IMR-90 (cell line): ENCODE data around the gene TMEM54. TPM values are rescaled to one million over a fixed set of nuclear protein-coding genes. Genes with fewer than 3 reads are reported as not detected.

Experiments used
- ATAC-seq: fragments of 200-7000 bp; cut with Tn5 transposase; 2 replicates; pipeline ENCODE4 v1.9.1; 2020; ENCODE audit warnings: low read depth, mild to moderate bottlenecking, moderate library complexity
- BruUV-seq: library from RNA; stranded (reverse); fragments of 400-500 nt; replicated peaks from 2 replicates; lab custom pipeline; 2021; lab: Mats Ljungman, UMichigan
- CTCF ChIA-PET: fragments of 300-600 bp; formaldehyde crosslinking; extraction: SDS; loops from one replicate; lab custom pipeline; 2021; ENCODE audit warnings: antibody characterized with exemption; lab: Yijun Ruan, JAX
- POLR2A ChIA-PET: fragments of 300-600 bp; sonication (Branson Sonifier 250); formaldehyde crosslinking; loops from one replicate; lab custom pipeline; 2022; ENCODE audit warnings: antibody characterized with exemption; ENCODE audit not compliant: unreplicated experiment; lab: Charles Lee
- DNase-seq: peaks from one replicate; pipeline ENCODE4 v3.0.0; 2013
- H2AFZ ChIP-seq: replicated peaks from 2 replicates; pipeline ENCODE3; 2013; ENCODE audit warnings: low read length, mild to moderate bottlenecking; ENCODE audit not compliant: poor library complexity
- H2AK5ac ChIP-seq: 2 replicates; pipeline ENCODE4 v1.6.1; 2013; ENCODE audit warnings: low read depth, low read length, inconsistent platforms
- H2AK9ac ChIP-seq: replicated peaks from 2 replicates; pipeline ENCODE3; 2013; ENCODE audit warnings: mild to moderate bottlenecking, low read depth, low read length, moderate library complexity; ENCODE audit not compliant: poor library complexity
- H2BK120ac ChIP-seq: 2 replicates; pipeline ENCODE4 v1.6.1; 2013; ENCODE audit warnings: low read depth, low read length, inconsistent platforms
- H2BK15ac ChIP-seq: 3 replicates; pipeline ENCODE4 v1.6.1; 2013; ENCODE audit warnings: low read depth, low read length, inconsistent platforms
- H2BK20ac ChIP-seq: 2 replicates; pipeline ENCODE4 v1.6.1; 2013; ENCODE audit warnings: low read depth, mild to moderate bottlenecking, inconsistent platforms, low read length, moderate library complexity
- H2BK5ac ChIP-seq: 2 replicates; pipeline ENCODE4 v1.6.1; 2013; ENCODE audit warnings: mild to moderate bottlenecking, low read depth, low read length, inconsistent platforms; ENCODE audit not compliant: poor library complexity, severe bottlenecking
- H3K14ac ChIP-seq: replicated peaks from 2 replicates; pipeline ENCODE4 v1.6.1; 2013; ENCODE audit warnings: low read depth, low read length, inconsistent platforms
- H3K18ac ChIP-seq: 2 replicates; pipeline ENCODE4 v1.6.1; 2013; ENCODE audit warnings: low read depth, low read length, control low read depth
- H3K23ac ChIP-seq: 2 replicates; pipeline ENCODE4 v1.6.1; 2013; ENCODE audit warnings: low read depth, low read length, inconsistent platforms
- H3K27ac ChIP-seq: 2 replicates; pipeline ENCODE4 v1.5.1; 2013; ENCODE audit warnings: mild to moderate bottlenecking, control low read depth, low read length; ENCODE audit not compliant: insufficient read depth
- H3K27me3 ChIP-seq: 2 replicates; pipeline ENCODE4 v1.6.1; 2013; ENCODE audit warnings: low read length; ENCODE audit not compliant: control insufficient read depth, insufficient read depth
- H3K36me3 ChIP-seq: 2 replicates; pipeline ENCODE4 v1.6.1; 2013; ENCODE audit warnings: low read length, mixed read lengths; ENCODE audit not compliant: control insufficient read depth, insufficient read depth
- H3K4ac ChIP-seq: 2 replicates; pipeline ENCODE4 v1.6.1; 2013; ENCODE audit warnings: low read depth, low read length, inconsistent platforms
- H3K4me1 ChIP-seq: 2 replicates; pipeline ENCODE4 v1.6.1; 2013; ENCODE audit warnings: low read length, mixed read lengths; ENCODE audit not compliant: control insufficient read depth, insufficient read depth
- H3K4me2 ChIP-seq: 2 replicates; pipeline ENCODE4 v1.6.1; 2013; ENCODE audit warnings: low read depth, mild to moderate bottlenecking, control low read depth, low read length, moderate library complexity
- H3K4me3 ChIP-seq: 2 replicates; pipeline ENCODE4 v1.5.1; 2013; ENCODE audit warnings: low read depth, mild to moderate bottlenecking, control low read depth, low read length, moderate library complexity; ENCODE audit not compliant: insufficient read depth
- H3K56ac ChIP-seq: 2 replicates; pipeline ENCODE4 v1.6.1; 2013; ENCODE audit warnings: low read length, inconsistent platforms; ENCODE audit not compliant: insufficient read depth; ENCODE audit errors: extremely low read depth
- H3K79me1 ChIP-seq, 2 experiments: 2 replicates each; pipeline ENCODE4 v1.6.1; 2013; ENCODE audit warnings: low read length in 2 of 2, inconsistent platforms in 1 of 2, low read depth in 1 of 2
- H3K9ac ChIP-seq: 2 replicates; pipeline ENCODE4 v1.6.1; 2013; ENCODE audit warnings: low read depth, low read length, control low read depth
- H3K9me1 ChIP-seq: 2 replicates; pipeline ENCODE4 v1.6.1; 2013; ENCODE audit warnings: low read length, inconsistent platforms; ENCODE audit not compliant: insufficient read depth
- H3K9me3 ChIP-seq: 2 replicates; pipeline ENCODE4 v1.6.1; 2013; ENCODE audit warnings: low read length; ENCODE audit not compliant: control insufficient read depth, insufficient read depth
- H4K20me1 ChIP-seq: 2 replicates; pipeline ENCODE4 v1.6.1; 2013; ENCODE audit warnings: low read length, inconsistent platforms; ENCODE audit not compliant: insufficient read depth
- H4K5ac ChIP-seq: 2 replicates; pipeline ENCODE4 v1.6.1; 2013; ENCODE audit warnings: mild to moderate bottlenecking, low read depth, low read length, control low read depth
- H4K8ac ChIP-seq, 2 experiments: 2 replicates each; pipeline ENCODE4 v1.6.1; 2013; ENCODE audit warnings: low read depth in 2 of 2, low read length in 2 of 2, control low read depth in 1 of 2, inconsistent platforms in 1 of 2
- H4K91ac ChIP-seq: 2 replicates; pipeline ENCODE4 v1.6.1; 2013; ENCODE audit warnings: low read depth, low read length, inconsistent platforms; ENCODE audit not compliant: insufficient read depth
- BHLHE40 ChIP-seq: fragments of 150-350 bp; IDR thresholded peaks from 2 replicates; pipeline ENCODE4 v1.6.1; 2016; ENCODE audit warnings: mild to moderate bottlenecking, low read depth, low read length
- CEBPB ChIP-seq: IDR thresholded peaks from 2 replicates; pipeline ENCODE4 v1.6.1; 2012; ENCODE audit warnings: low read depth, low read length, improper control_type of control experiment
- CHD1 ChIP-seq: IDR thresholded peaks from 2 replicates; pipeline ENCODE4 v1.6.1; 2012; ENCODE audit warnings: low read depth, low read length, improper control_type of control experiment
- FOS ChIP-seq: fragments of 150-350 bp; IDR thresholded peaks from 2 replicates; pipeline ENCODE4 v1.6.1; 2016; ENCODE audit warnings: low read depth, low read length
- MAFK ChIP-seq: IDR thresholded peaks from 2 replicates; pipeline ENCODE4 v1.6.1; 2012; ENCODE audit warnings: low read depth, low read length, improper control_type of control experiment
- MAZ ChIP-seq: IDR thresholded peaks from 2 replicates; pipeline ENCODE4 v1.6.1; 2012; ENCODE audit warnings: low read depth, mild to moderate bottlenecking, low read length, improper control_type of control experiment, moderate library complexity, borderline replicate concordance
- MXI1 ChIP-seq: IDR thresholded peaks from 2 replicates; pipeline ENCODE4 v1.6.1; 2012; ENCODE audit warnings: low read depth, mild to moderate bottlenecking, low read length, moderate library complexity, borderline replicate concordance
- NFE2L2 ChIP-seq: fragments of 150-350 bp; IDR thresholded peaks from 2 replicates; pipeline ENCODE4 v1.6.1; 2016; ENCODE audit warnings: low read depth, mild to moderate bottlenecking, low read length
- POLR2A ChIP-seq: IDR thresholded peaks from 2 replicates; pipeline ENCODE4 v1.6.1; 2012; ENCODE audit warnings: mild to moderate bottlenecking, low read depth, low read length
- RAD21 ChIP-seq: IDR thresholded peaks from 2 replicates; pipeline ENCODE4 v1.6.1; 2012; ENCODE audit warnings: low read length, improper control_type of control experiment
- RCOR1 ChIP-seq: IDR thresholded peaks from 2 replicates; pipeline ENCODE4 v1.6.1; 2012; ENCODE audit warnings: mild to moderate bottlenecking, low read length, improper control_type of control experiment; ENCODE audit not compliant: insufficient replicate concordance
- RFX5 ChIP-seq: IDR thresholded peaks from 2 replicates; pipeline ENCODE4 v1.8.0; 2012; ENCODE audit warnings: low read depth, mild to moderate bottlenecking, low read length, moderate library complexity
- SMC3 ChIP-seq: fragments of 150-350 bp; IDR thresholded peaks from 2 replicates; pipeline ENCODE4 v1.6.1; 2016; ENCODE audit warnings: low read depth, mild to moderate bottlenecking, antibody characterized with exemption, low read length, moderate library complexity
- USF2 ChIP-seq: fragments of 150-350 bp; IDR thresholded peaks from 2 replicates; pipeline ENCODE4 v1.6.1; 2017; ENCODE audit warnings: mild to moderate bottlenecking, antibody characterized with exemption, low read length, low read depth
- WGBS, 2 experiments: methylation state at CpG; one replicate each; pipeline versions ENCODE4 v1.1.5 to v1.1.7; 2013; ENCODE audit warnings: missing lambda C conversion rate in 2 of 2; ENCODE audit not compliant: insufficient read length in 1 of 2; ENCODE audit errors: extremely low coverage in 2 of 2; 5-methylcytosine and 5-hydroxymethylcytosine counted together
- dilution Hi-C: fragments of 300-500 bp; cut with HindIII; formaldehyde crosslinking; loops from one replicate; pipeline ENCODE4 v1.14.3; 2018; ENCODE audit warnings: low sequenced_read_pairs; ENCODE audit not compliant: unreplicated experiment
- in situ Hi-C: fragments of 300-500 bp; cut with MboI; formaldehyde crosslinking; loops from 3 replicates; pipeline ENCODE4 v1.14.3; 2019; ENCODE audit warnings: low sequenced_read_pairs, inconsistent platforms, mixed read lengths
- intact Hi-C: fragments of 100-400 bp; cut with micrococcal nuclease; formaldehyde crosslinking; loops from 2 replicates; pipeline ENCODE4 v1.10.0; 2022
- polyA plus RNA-seq, 3 experiments: library from polyadenylated mRNA; depleted of rRNA; stranded (reverse); fragments of >200 nt; gene quantifications; 2 replicates each; pipeline ENCODE4 v1.2.3, GENCODE V29; 2012; ENCODE audit warnings: low replicate concordance in 1 of 3
- total RNA-seq: library from RNA; depleted of rRNA; stranded (reverse); fragments of >200 nt; gene quantifications from 2 replicates; pipeline ENCODE4 v1.2.3, GENCODE V29; 2012
- TF ChIP-seq, protein P1 (sequence below): conservative IDR thresholded peaks from 2 replicates; pipeline ENCODE4 v1.5.1; 2012; ENCODE audit warnings: mild to moderate bottlenecking, low read depth, low read length, improper control_type of control experiment
- TF ChIP-seq, protein P2 (sequence below): fragments of 150-350 bp; IDR thresholded peaks from 2 replicates; pipeline ENCODE4 v1.6.1; 2016; ENCODE audit warnings: low read depth, mild to moderate bottlenecking, low read length, moderate library complexity, borderline replicate concordance

Gene TMEM54
- total and polyA plus RNA-seq, 2 of the 4 experiments (the other 2 are of a cell fraction), result 25.5 to 75.2 TPM

DNA sequence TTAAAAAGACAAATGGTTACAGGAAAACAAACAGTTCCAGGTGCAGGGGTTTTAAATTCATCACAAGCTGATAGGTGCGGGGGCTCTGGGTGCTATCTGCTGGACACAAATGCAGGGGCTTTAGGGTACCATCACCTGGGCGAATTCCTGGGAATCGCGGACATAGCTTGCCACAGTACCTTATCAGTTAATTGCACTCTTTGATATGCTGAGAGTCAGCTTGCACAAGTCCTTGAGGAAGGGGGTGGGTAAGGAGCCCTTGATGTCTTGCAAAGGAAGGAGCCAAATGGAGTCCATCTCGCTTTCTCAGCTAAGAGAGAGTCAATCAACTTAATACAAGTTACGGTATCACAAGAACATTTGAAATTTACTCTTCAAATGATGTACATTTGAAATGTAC is 25.4 kb upstream of the TMEM54 start:
- peaks cover 2% of the 10 kb centered on the region for H3K27me3 ChIP-seq
- no peak overlapping the region for H2BK5ac ChIP-seq
- no peak overlapping the region for H2AK5ac ChIP-seq
- H2BK120ac ChIP-seq, result no peak overlapping the region
- H2BK15ac ChIP-seq, result no peak overlapping the region
- H3K9me1 ChIP-seq, result no peaks in the 10 kb centered on the region
- H2BK20ac ChIP-seq, result no peak overlapping the region
- no peak overlapping the region for H3K27ac ChIP-seq
- no peak overlapping the region for H3K23ac ChIP-seq
- H2AK9ac ChIP-seq, result no peak overlapping the region
- no peak overlapping the region for H3K14ac ChIP-seq
- no peak overlapping the region for H3K4me3 ChIP-seq
- ATAC-seq (no peak), DNase-seq (no peak)
- intact Hi-C loops (no loop called here), dilution Hi-C loops (no loop called here), in situ Hi-C loops (no loop called here)
- H3K79me1 ChIP-seq, result no peaks in the 10 kb centered on the region
- BruUV-seq, result no TSS peak
- no peaks in the 10 kb centered on the region for H3K4me1 ChIP-seq
- no peak overlapping the region for H3K9ac ChIP-seq
- H4K8ac ChIP-seq, result no peak overlapping the region
- no peak overlapping the region for H3K4me2 ChIP-seq
- H3K56ac ChIP-seq, result no peak overlapping the region
- H4K20me1 ChIP-seq, result no peaks in the 10 kb centered on the region
- no peaks in the 10 kb centered on the region for H3K36me3 ChIP-seq
- no peak overlapping the region for H4K91ac ChIP-seq
- H3K4ac ChIP-seq, result no peak overlapping the region
- TF ChIP-seq RCOR1 (no peak), CEBPB (no peak), SMC3 (no peak), NFE2L2 (no peak), MAZ (no peak), POLR2A (no peak), RFX5 (no peak), RAD21 (no peak), USF2 (no peak), CHD1 (no peak), BHLHE40 (no peak), MXI1 (no peak), MAFK (no peak), FOS (no peak)
- TF ChIP-seq, protein P1, sequence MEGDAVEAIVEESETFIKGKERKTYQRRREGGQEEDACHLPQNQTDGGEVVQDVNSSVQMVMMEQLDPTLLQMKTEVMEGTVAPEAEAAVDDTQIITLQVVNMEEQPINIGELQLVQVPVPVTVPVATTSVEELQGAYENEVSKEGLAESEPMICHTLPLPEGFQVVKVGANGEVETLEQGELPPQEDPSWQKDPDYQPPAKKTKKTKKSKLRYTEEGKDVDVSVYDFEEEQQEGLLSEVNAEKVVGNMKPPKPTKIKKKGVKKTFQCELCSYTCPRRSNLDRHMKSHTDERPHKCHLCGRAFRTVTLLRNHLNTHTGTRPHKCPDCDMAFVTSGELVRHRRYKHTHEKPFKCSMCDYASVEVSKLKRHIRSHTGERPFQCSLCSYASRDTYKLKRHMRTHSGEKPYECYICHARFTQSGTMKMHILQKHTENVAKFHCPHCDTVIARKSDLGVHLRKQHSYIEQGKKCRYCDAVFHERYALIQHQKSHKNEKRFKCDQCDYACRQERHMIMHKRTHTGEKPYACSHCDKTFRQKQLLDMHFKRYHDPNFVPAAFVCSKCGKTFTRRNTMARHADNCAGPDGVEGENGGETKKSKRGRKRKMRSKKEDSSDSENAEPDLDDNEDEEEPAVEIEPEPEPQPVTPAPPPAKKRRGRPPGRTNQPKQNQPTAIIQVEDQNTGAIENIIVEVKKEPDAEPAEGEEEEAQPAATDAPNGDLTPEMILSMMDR, result no peak
- TF ChIP-seq, protein P2, sequence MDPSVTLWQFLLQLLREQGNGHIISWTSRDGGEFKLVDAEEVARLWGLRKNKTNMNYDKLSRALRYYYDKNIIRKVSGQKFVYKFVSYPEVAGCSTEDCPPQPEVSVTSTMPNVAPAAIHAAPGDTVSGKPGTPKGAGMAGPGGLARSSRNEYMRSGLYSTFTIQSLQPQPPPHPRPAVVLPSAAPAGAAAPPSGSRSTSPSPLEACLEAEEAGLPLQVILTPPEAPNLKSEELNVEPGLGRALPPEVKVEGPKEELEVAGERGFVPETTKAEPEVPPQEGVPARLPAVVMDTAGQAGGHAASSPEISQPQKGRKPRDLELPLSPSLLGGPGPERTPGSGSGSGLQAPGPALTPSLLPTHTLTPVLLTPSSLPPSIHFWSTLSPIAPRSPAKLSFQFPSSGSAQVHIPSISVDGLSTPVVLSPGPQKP, result no peak
- H4K5ac ChIP-seq, result no peak overlapping the region
- ChIA-PET CTCF (interaction anchor here (1.7 kb wide), 1 partner anchor 81 kb away, joined by 3 read pairs; no protein-coding TSS in a partner anchor), POLR2A (no interaction called here)
- WGBS, 2 experiments, result 100% methylated on average over 1 of the region's 6 CpGs; no CpG with 5 or more reads in 1 of the 2 experiments
- H3K9me3 ChIP-seq, result no peaks in the 10 kb centered on the region
- no peak overlapping the region for H3K18ac ChIP-seq
- H2AFZ ChIP-seq, result no peak overlapping the region
